AG10803 (cell line): ENCODE measurements around the gene SDR9C7.

Experiments used
- DNase-seq: peaks from one replicate; pipeline ENCODE4 v3.0.0; 2010; ENCODE audit warnings: low read depth
- H3K4me3 ChIP-seq: 2 replicates; pipeline ENCODE4 v1.5.1; 2011; ENCODE audit warnings: mild to moderate bottlenecking, low read length, control low read depth
- TF ChIP-seq, protein P1 (sequence below): conservative IDR thresholded peaks from 2 replicates; pipeline ENCODE4 v1.5.1; 2011; ENCODE audit warnings: mild to moderate bottlenecking, low read length, control low read depth, inconsistent platforms

The SDR9C7 gene

DNA sequence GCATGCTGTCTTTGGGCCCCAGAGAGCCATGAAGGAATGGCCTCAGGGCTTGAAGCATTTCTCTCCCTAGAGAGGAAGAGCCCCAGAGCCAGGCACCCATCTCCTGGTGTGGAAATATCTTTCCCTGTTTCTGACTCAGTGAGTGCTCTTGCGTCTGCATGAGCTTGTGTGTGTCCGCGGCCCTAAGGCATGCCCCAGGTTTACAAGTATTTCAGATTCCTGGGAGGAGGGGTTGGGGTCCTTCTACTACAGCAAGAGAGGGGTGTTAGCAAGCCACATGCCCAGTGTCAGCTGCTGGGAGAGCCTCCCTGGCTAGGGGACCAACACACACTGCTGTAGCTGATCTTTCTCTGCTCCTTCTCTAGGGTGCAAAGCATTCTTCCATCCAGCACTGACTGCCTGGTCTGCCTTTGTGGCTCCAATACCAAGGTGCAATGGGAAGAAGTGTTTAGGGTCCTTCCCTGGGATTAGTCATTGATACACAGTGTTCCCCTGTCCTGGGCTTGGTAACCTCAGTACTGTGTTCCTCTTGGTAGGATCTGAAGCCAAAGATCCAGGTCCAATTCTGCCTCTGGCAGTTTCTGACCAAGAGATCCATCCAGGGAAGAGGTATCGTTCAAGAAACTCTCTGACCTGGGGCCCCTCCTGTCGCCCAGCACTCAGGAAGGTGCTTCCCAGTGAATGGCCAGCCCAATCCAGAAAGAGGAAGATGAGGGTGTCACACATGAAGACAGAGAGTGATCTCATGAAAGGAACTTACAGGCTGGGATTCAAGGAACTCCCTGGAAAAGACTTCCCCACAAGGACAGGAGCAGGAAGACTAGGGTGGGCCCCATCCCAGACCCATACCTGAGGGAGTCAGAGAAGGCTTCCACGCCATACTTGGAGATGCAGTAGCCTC is 20.1 kb upstream of the SDR9C7 start:
- TF ChIP-seq, protein P1, sequence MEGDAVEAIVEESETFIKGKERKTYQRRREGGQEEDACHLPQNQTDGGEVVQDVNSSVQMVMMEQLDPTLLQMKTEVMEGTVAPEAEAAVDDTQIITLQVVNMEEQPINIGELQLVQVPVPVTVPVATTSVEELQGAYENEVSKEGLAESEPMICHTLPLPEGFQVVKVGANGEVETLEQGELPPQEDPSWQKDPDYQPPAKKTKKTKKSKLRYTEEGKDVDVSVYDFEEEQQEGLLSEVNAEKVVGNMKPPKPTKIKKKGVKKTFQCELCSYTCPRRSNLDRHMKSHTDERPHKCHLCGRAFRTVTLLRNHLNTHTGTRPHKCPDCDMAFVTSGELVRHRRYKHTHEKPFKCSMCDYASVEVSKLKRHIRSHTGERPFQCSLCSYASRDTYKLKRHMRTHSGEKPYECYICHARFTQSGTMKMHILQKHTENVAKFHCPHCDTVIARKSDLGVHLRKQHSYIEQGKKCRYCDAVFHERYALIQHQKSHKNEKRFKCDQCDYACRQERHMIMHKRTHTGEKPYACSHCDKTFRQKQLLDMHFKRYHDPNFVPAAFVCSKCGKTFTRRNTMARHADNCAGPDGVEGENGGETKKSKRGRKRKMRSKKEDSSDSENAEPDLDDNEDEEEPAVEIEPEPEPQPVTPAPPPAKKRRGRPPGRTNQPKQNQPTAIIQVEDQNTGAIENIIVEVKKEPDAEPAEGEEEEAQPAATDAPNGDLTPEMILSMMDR, result no peak
- DNase-seq, result no peak

GRCh38 chr12:56953314-56953713 is 19.1 kb upstream of the SDR9C7 start:
- TF ChIP-seq, protein P1, result no peak
- no peak for DNase-seq

More for the DNA sequence above, 20.1 kb upstream of the SDR9C7 start:
- H3K4me3 ChIP-seq, result no peak overlapping the region

GRCh38 chr12:56951582-56952339 is 17.6 kb upstream of the SDR9C7 start:
- no peak for DNase-seq
- TF ChIP-seq, protein P1, result no peak
- no peak overlapping the region for H3K4me3 ChIP-seq

More at GRCh38 chr12:56953314-56953713, 19.1 kb upstream of the SDR9C7 start:
- no peak overlapping the region for H3K4me3 ChIP-seq

GRCh38 chr12:56948881-56949280 is 14.7 kb upstream of the SDR9C7 start:
- TF ChIP-seq, protein P1, result no peak
- DNase-seq, result no peak
- no peak overlapping the region for H3K4me3 ChIP-seq

DNA sequence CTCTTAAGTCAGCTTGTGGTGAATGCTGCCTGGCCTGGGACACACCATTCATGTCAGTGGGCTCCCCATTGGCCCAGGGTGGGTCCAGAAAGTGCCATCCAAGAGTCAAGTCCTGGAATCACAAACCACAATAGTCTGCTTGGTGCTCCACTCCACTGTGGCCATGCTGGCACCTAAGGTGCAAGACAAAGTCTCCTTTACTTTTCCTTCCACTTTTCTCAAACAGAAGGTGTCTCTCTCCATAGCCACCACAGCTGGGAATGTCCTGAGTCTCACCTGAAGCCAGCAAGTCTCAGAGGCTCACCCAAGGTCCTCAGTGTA is 14.2 kb upstream of the SDR9C7 start:
- TF ChIP-seq, protein P1, result no peak
- no peak for DNase-seq
- no peak overlapping the region for H3K4me3 ChIP-seq

- TF ChIP-seq, protein P1, result no peak
- H3K4me3 ChIP-seq, result no peak overlapping the region
Measured at GRCh38 chr12:56947633-56948456, 13.6 kb upstream of the SDR9C7 start.

More at GRCh38 chr12:56947633-56948456, 13.6 kb upstream of the SDR9C7 start:
- no peak for DNase-seq
